Measurements from ENCODE around the gene DIO1. TPM values are rescaled to one million over a fixed set of nuclear protein-coding genes. Genes with fewer than 3 reads are reported as not detected.

Gene DIO1
- total RNA-seq, 4 donors from 2014 or later, result not detected

GRCh38 chr1:53944469-53945182 is 50.6 kb downstream of the DIO1 start:
- TF ChIP-seq CTCF (IDR thresholded peaks at IDR 0.05; ENCODE audit: low read depth), result no peak

GRCh38 chr1:53945183-53945432 is 51.1 kb downstream of the DIO1 start:
- no peak for TF ChIP-seq CTCF (IDR thresholded peaks at IDR 0.05; ENCODE audit: low read depth)

- TF ChIP-seq CTCF (IDR thresholded peaks at IDR 0.05; ENCODE audit: low read depth), result no peak
Observed at GRCh38 chr1:53945433-53946251, 51.7 kb downstream of the DIO1 start, which contains the start of gene IFT25. Gene IFT25, minus strand, starts transcription at chr1:53945699. Its CDS starts 5,617 bp downstream, at chr1:53940082.

- no peak for TF ChIP-seq CTCF (IDR thresholded peaks at IDR 0.05; ENCODE audit: low read depth)
Observed at GRCh38 chr1:53946252-53947171, 52.5 kb downstream of the DIO1 start, which contains the start of gene LRRC42. Gene LRRC42, plus strand, starts transcription at chr1:53946350. Its CDS starts 5,650 bp downstream, at chr1:53952000.

GRCh38 chr1:53947172-53947907 is 53.4 kb downstream of the DIO1 start:
- no peak for TF ChIP-seq CTCF (IDR thresholded peaks at IDR 0.05; ENCODE audit: low read depth)

GRCh38 chr1:53948291-53948690 is 54.3 kb downstream of the DIO1 start:
- TF ChIP-seq CTCF (IDR thresholded peaks at IDR 0.05; ENCODE audit: low read depth), result no peak

All from subcutaneous adipose tissue (tissue), 4 donors.